ENCODE results near the gene GABRG3.
"Not testable (repeated sequence)": the region's sequence is repeated elsewhere in the genome, so short reads cannot be mapped to it uniquely, and the experiment has no call there.

GABRG3 gene

GRCh38 chr15:27358751-27359434 is 387.9 kb downstream of the GABRG3 start:
- DNase-seq, result no peak

- DNase-seq, result no peak
These were observed 388.6 kb downstream of the GABRG3 start for GRCh38 chr15:27359586-27359985.

- DNase-seq, result no peak
These were observed 389.3 kb downstream of the GABRG3 start for GRCh38 chr15:27360316-27360715.

- DNase-seq, result no peak
These were observed 390.5 kb downstream of the GABRG3 start for GRCh38 chr15:27361438-27361837.

- no peak for DNase-seq
These were observed 394.5 kb downstream of the GABRG3 start for GRCh38 chr15:27365456-27365855.

GRCh38 chr15:27377391-27377790 is 406.4 kb downstream of the GABRG3 start:
- DNase-seq, result not testable (repeated sequence)

- no peak for DNase-seq
These were observed 411.5 kb downstream of the GABRG3 start for GRCh38 chr15:27382361-27383025.

- no peak for DNase-seq
These were observed 412.7 kb downstream of the GABRG3 start for GRCh38 chr15:27383726-27384125.

GRCh38 chr15:27392163-27392562 is 421.2 kb downstream of the GABRG3 start:
- DNase-seq, result no peak

GRCh38 chr15:27396521-27396920 is 425.5 kb downstream of the GABRG3 start:
- no peak for DNase-seq

GRCh38 chr15:27396996-27397395 is 426.0 kb downstream of the GABRG3 start:
- DNase-seq, result no peak

- DNase-seq, result no peak
These were observed 427.7 kb downstream of the GABRG3 start for GRCh38 chr15:27398631-27399161.

- DNase-seq, result no peak
These were observed 428.3 kb downstream of the GABRG3 start for GRCh38 chr15:27399241-27399640.

- DNase-seq, result no peak
These were observed 430.5 kb downstream of the GABRG3 start for GRCh38 chr15:27401471-27401870.

GRCh38 chr15:27408428-27408827 is 437.4 kb downstream of the GABRG3 start:
- DNase-seq, result no peak

- no peak for DNase-seq
These were observed 440.1 kb downstream of the GABRG3 start for GRCh38 chr15:27410996-27411605.

GRCh38 chr15:27412415-27412814 is 441.4 kb downstream of the GABRG3 start:
- no peak for DNase-seq

GRCh38 chr15:27414168-27414870 is 443.3 kb downstream of the GABRG3 start:
- DNase-seq, result no peak

GRCh38 chr15:27418726-27419125 is 447.7 kb downstream of the GABRG3 start:
- no peak for DNase-seq

GRCh38 chr15:27422997-27423396 is 452.0 kb downstream of the GABRG3 start:
- no peak for DNase-seq

GRCh38 chr15:27426805-27427204 is 455.8 kb downstream of the GABRG3 start:
- no peak for DNase-seq

- DNase-seq, result no peak
These were observed 456.3 kb downstream of the GABRG3 start for GRCh38 chr15:27427276-27427675.

- DNase-seq, result no peak
These were observed 457.2 kb downstream of the GABRG3 start for GRCh38 chr15:27428151-27428550.
